Measurements from ENCODE around the gene NOD1. TPM values are rescaled to one million over a fixed set of nuclear protein-coding genes. Genes with fewer than 3 reads are reported as not detected.

NOD1 gene
- total RNA-seq, 1 donor: 7.5 TPM

DNA sequence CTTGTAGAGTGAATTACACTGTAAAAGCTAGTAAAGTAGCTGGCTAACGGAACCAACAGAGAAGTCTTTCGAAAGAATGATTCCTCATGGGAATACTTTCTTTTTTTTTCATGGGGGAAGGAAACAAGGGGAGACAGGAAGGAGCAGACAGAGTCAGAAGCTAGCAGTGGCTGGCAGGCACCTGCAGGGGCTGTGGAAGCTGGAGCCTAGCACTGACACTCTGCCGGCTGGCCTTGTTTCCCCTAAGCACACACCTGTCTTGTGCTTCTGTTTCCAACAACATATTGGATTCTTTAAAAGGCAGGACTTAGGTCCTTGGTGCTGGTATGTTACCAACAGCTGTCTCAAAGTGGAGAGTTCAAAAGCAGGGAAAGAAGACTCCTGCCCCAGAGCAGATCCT, 24.7 kb downstream of the NOD1 start:
- DNase-seq (ENCODE audit: low read depth): peak; percentile 54
- H3K4me3 ChIP-seq (ENCODE audit: low read depth, low read length): no peak overlapping the region
- TF ChIP-seq, protein P1, sequence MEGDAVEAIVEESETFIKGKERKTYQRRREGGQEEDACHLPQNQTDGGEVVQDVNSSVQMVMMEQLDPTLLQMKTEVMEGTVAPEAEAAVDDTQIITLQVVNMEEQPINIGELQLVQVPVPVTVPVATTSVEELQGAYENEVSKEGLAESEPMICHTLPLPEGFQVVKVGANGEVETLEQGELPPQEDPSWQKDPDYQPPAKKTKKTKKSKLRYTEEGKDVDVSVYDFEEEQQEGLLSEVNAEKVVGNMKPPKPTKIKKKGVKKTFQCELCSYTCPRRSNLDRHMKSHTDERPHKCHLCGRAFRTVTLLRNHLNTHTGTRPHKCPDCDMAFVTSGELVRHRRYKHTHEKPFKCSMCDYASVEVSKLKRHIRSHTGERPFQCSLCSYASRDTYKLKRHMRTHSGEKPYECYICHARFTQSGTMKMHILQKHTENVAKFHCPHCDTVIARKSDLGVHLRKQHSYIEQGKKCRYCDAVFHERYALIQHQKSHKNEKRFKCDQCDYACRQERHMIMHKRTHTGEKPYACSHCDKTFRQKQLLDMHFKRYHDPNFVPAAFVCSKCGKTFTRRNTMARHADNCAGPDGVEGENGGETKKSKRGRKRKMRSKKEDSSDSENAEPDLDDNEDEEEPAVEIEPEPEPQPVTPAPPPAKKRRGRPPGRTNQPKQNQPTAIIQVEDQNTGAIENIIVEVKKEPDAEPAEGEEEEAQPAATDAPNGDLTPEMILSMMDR (IDR thresholded peaks at IDR 0.05; ENCODE audit: insufficient read depth, low read length): no peak

DNA sequence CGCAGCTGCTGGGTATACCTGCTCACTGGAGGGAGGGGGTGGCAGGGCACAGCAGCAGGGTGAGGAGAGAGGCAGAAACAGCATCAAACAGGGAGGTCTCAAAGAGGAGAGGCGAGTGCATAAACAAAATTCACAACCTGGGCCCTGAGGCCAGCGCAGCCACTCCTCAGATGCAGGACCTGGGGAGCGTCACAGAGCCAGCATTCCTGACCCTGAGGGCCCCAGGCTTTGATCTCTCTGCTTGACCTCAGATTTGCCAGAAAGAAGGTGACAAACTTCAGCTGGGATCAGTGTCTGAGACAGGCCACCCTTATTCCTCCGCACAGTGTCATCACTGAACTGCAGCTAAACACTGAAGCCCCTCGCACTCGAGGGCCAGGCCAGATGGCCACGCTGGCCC, 25.6 kb downstream of the NOD1 start:
- TF ChIP-seq, protein P1 (IDR thresholded peaks at IDR 0.05; ENCODE audit: insufficient read depth, low read length): no peak
- no peak for DNase-seq (ENCODE audit: low read depth)
- no peak overlapping the region for H3K4me3 ChIP-seq (ENCODE audit: low read depth, low read length)

DNA sequence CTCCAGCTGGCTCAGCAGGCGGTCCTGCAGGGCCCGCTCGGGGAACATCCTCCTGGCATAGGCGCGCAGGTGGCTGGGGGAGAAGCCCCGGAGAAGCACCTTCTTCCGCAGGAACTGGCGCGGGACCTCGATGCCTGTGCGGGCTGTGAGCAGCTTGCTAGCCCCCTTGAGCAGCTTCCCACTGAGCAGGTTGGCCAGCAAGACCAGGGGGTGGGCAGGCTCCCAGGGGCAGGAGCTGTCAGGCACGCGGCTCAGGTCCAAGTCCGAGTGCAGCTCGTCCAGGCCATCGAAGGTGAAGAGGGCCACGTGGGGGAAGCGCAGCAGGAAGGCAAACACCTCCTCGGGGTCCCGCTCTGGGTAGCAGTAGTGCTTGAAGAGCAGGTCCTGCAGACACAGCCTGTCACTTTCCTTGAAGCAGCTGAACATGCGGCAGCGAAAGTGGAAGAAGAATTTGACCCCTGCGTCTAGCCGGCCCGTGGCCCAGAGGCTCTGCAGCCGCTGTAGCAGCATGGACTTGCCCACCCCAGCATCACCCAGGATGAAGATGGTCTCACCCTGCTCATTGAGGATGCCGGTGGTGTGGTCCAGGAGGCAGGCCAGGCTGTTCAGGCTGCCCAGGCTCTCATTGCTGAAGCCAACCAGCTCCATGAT, 26.2 kb downstream of the NOD1 start:
- no peak for DNase-seq (ENCODE audit: low read depth)
- TF ChIP-seq, protein P1 (IDR thresholded peaks at IDR 0.05; ENCODE audit: insufficient read depth, low read length): no peak

DNA sequence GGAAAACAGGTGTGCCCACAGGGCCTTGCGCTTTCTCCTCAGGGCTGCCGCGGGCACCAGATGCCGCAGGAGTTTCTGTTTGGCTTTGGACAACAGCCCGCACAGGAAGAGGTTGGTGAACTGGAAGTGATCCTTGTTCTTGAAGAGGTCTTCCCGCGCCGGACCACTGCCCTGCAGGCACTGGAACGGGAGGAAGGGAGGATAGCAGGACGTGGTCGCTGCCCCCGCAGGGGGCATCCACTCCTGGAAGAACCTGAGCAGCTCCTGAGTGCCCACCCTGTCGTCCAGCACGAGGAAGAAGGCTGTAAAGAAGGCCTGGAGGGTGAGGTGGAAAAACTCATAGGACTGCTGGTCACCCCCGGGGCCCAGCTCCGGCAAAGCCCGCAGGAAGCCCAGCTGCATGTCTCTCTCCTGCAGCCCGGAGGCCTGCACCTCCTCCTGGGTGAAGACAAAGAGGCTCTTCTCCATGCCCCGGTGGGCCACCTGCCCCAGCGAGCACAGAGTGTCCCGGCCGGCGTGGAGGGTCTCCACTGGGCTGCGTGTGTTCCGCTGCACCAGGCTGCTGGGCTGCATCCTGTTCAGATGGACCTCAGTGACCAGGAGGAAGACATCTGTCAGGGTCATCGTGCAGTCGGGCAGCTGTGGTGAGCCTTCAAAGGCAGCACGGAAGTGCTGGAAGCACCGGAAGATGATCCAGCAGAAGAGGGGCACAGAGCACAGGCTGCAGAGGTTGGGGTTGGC, 26.9 kb downstream of the NOD1 start:
- no peak for DNase-seq (ENCODE audit: low read depth)
- H3K4me3 ChIP-seq (ENCODE audit: low read depth, low read length): no peak overlapping the region
- TF ChIP-seq, protein P1 (IDR thresholded peaks at IDR 0.05; ENCODE audit: insufficient read depth, low read length): no peak

More for the DNA sequence above, 26.2 kb downstream of the NOD1 start:
- no peak overlapping the region for H3K4me3 ChIP-seq (ENCODE audit: low read depth, low read length)

DNA sequence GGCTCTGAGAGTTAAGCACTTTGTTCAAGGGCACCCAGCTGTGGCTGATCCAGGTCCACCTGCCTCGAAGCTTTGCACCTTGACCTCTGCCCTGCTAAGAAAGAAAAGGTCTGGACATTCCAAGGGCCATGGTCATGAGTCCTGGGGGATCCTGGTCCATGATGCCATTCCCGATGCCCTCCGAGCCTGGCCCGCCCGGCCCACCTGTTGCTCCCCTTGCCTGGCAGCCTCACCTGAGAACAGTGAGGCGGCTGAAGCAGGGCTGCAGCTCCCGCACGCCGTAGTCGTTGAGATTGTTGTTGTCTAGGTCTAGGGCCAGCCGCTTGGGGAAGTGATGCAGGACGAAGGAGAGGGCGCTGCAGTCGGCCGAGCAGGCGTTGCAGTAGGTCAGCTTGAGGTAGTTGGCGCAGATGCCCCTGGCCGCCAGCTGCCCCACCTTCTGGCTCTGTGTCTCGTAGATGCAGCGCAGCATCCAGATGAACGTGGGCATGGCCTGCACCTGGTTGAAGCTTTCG, 27.5 kb downstream of the NOD1 start:
- DNase-seq (ENCODE audit: low read depth): no peak
- H3K4me3 ChIP-seq (ENCODE audit: low read depth, low read length): no peak overlapping the region
- TF ChIP-seq, protein P1 (IDR thresholded peaks at IDR 0.05; ENCODE audit: insufficient read depth, low read length): no peak

DNA sequence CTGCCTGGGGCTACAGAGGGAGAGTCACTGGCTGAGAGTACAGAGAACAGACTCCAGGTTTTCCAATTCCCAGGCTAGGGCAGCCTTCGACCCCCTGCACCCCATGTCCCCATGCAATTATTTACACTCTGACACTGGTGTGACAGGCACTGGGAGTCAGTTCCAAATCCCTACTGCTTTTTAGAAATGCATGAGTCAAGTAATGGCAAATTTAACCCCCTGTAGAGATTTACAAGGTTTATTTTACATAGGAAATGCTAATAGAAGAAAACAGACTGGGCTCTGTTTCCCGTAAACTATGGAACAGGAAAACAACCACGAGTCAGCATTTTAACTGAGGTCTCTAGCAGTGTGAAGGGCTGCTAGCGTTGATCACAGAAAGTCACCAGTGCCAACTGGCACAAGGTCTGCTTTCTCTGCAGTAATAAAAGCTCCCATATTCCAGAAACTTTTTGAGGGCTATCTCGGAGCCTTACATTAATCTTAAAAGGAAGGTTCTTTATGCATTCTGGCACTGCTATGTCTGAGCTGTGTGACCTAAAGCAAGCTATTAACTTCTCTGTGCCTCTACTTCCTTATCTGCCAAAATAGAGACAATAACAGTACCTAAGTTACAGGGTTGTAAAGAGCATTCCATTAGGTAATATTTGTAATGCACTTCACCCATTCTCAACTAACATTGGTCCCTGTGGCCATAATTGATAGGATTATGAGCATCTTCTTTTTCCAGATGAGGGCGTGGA, 28.2 kb downstream of the NOD1 start:
- H3K4me3 ChIP-seq (ENCODE audit: low read depth, low read length): no peak overlapping the region
- TF ChIP-seq, protein P1 (IDR thresholded peaks at IDR 0.05; ENCODE audit: insufficient read depth, low read length): no peak
- no peak for DNase-seq (ENCODE audit: low read depth)

All from fibroblast of the aortic adventitia (primary cell).